HFFc6 (cell line): ENCODE results near the gene PTPDC1. TPM values are rescaled to one million over a fixed set of nuclear protein-coding genes. Genes with fewer than 3 reads are reported as not detected.
"Not testable (repeated sequence)": the region's sequence is repeated elsewhere in the genome, so short reads cannot be mapped to it uniquely, and the experiment has no call there.

Experiments
- DNase-seq: peaks from one replicate; pipeline ENCODE4 v3.0.0-alpha.2; 2018
- H3K27ac Mint-ChIP-seq: 2 replicates; pipeline ENCODE4 v1.8.0; 2020; ENCODE audit warnings: mild to moderate bottlenecking, mixed read lengths
- H3K27me3 Mint-ChIP-seq: 2 replicates; pipeline ENCODE4 v1.8.0; 2021; ENCODE audit warnings: mild to moderate bottlenecking, moderate library complexity, mixed read lengths; ENCODE audit not compliant: insufficient read depth
- H3K36me3 Mint-ChIP-seq: 2 replicates; pipeline ENCODE4 v1.8.0; 2021; ENCODE audit warnings: low read depth, mixed read lengths
- H3K4me1 Mint-ChIP-seq: 2 replicates; pipeline ENCODE4 v1.8.0; 2020; ENCODE audit warnings: low read depth, mixed read lengths
- H3K4me3 Mint-ChIP-seq: 2 replicates; pipeline ENCODE4 v1.8.0; 2020; ENCODE audit warnings: mild to moderate bottlenecking, moderate library complexity, mixed read lengths
- H3K9me3 Mint-ChIP-seq: 2 replicates; pipeline ENCODE4 v1.8.0; 2020; ENCODE audit warnings: mild to moderate bottlenecking, mixed read lengths
- total RNA-seq, 6 experiments: library from RNA; stranded (reverse); fragmentation: NEBNext Ultra II Directional; extraction: Animal tissue kit (Norgen Biotek cat#: 25700); gene quantifications; 2 replicates in 1 of 6; 3 replicates in 5 of 6; pipeline ENCODE4 v1.2.3, GENCODE V29; 2021
- TF ChIP-seq, protein P1 (sequence below): fragments of 200-600 bp; sonication (generic); IDR thresholded peaks from 2 replicates; pipeline ENCODE4 v1.5.0; 2021; ENCODE audit warnings: antibody characterized with exemption, mild to moderate bottlenecking

The PTPDC1 gene
- total RNA-seq, 6 experiments from 2014 or later: 2.3 to 3.1 (median 2.9) TPM

DNA sequence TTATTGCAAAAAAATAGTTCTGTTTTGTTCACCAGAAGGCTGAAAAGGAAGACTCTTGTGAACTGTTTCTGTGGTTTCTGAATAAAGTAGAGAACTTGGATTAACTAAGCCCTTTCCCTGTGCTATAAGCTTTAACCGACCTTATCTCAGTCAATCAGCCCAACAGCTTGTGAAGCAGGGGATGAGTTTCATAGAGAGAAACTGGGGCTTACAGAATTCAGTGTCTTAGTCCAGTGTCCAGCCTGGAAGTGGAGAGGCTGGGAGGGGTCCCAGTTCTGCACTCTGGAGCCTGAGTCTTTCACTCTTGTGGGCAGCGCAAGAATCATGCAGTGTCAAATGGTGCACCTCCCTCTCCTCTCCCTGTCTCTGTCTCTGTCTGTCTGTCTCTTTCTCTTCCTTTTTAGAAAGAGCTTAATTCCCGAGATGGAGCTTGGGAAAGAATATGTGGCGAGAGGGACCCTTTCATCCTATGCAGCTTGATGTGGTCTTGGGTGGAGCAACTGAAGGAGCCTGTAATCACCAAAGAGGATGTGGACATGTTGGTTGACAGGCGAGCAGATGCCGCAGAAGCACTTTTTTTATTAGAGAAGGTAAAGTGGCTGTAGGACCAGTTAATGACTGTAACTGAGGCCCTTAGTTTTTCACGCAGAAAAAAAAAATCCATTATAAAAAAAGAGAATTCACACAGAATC lies 17.0 kb downstream of the PTPDC1 start:
- Mint-ChIP-seq H3K4me3 (no peak overlapping the region), H3K27me3 (no peaks in the 10 kb centered on the region), H3K9me3 (no peaks in the 10 kb centered on the region), H3K36me3 (no peaks in the 10 kb centered on the region), H3K27ac (no peak overlapping the region), H3K4me1 (peaks cover 28% of the 10 kb centered on the region)
- no peak for DNase-seq
- TF ChIP-seq, protein P1, sequence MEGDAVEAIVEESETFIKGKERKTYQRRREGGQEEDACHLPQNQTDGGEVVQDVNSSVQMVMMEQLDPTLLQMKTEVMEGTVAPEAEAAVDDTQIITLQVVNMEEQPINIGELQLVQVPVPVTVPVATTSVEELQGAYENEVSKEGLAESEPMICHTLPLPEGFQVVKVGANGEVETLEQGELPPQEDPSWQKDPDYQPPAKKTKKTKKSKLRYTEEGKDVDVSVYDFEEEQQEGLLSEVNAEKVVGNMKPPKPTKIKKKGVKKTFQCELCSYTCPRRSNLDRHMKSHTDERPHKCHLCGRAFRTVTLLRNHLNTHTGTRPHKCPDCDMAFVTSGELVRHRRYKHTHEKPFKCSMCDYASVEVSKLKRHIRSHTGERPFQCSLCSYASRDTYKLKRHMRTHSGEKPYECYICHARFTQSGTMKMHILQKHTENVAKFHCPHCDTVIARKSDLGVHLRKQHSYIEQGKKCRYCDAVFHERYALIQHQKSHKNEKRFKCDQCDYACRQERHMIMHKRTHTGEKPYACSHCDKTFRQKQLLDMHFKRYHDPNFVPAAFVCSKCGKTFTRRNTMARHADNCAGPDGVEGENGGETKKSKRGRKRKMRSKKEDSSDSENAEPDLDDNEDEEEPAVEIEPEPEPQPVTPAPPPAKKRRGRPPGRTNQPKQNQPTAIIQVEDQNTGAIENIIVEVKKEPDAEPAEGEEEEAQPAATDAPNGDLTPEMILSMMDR: no peak

DNA sequence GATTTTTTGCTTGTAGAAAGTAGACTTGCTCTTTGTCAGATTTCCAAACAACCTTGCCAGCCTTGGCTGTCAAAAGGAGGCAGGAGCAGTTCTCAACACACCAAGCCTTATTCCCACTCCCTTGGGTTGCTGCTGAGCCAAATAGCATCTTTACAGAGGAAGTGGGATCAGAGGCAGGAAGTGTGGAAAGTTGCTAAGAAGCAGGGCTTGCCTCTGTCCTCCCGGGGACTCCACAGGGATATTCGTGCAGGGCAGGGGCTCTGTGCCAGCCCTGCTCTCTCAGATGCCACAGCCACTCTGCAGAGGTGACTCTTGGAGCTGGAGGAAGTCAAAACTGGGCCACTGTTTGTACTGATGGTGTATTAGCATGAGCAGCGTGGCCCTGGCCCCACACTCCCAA lies 24.3 kb downstream of the PTPDC1 start:
- Mint-ChIP-seq H3K9me3 (no peaks in the 10 kb centered on the region), H3K27me3 (no peaks in the 10 kb centered on the region), H3K4me1 (peaks cover 17% of the 10 kb centered on the region), H3K36me3 (no peaks in the 10 kb centered on the region), H3K4me3 (no peak overlapping the region), H3K27ac (no peak overlapping the region)
- TF ChIP-seq, protein P1: no peak
- no peak for DNase-seq

DNA sequence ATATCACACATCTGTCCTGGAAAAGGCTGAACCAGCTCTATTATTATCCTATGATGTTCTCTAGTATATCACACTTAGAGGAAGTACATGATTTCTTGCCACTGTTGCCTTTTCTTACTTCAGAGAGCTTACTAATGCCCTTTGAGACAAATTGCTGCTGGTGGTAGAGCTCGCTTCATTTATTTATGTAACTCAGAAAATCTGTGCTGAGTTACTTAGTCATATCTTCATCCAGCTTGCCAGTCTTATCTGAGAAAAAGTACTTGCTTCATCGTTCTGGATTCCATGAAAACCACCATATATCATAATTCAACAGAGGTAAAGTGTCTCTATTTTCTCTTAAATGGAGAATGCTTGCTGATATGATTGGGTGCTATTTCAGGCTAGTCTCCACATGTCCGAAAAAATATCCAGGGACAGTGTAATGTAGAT lies 26.6 kb downstream of the PTPDC1 start:
- TF ChIP-seq, protein P1: no peak
- H3K4me1 Mint-ChIP-seq: peaks cover 17% of the 10 kb centered on the region
- no peaks in the 10 kb centered on the region for H3K27me3 Mint-ChIP-seq
- peak overlapping the region; percentile 18; the same call in 1 of the 2 replicates for H3K27ac Mint-ChIP-seq
- no peak overlapping the region for H3K4me3 Mint-ChIP-seq
- peak; percentile 18 for DNase-seq
- H3K9me3 Mint-ChIP-seq: no peaks in the 10 kb centered on the region
- H3K36me3 Mint-ChIP-seq: no peaks in the 10 kb centered on the region

DNA sequence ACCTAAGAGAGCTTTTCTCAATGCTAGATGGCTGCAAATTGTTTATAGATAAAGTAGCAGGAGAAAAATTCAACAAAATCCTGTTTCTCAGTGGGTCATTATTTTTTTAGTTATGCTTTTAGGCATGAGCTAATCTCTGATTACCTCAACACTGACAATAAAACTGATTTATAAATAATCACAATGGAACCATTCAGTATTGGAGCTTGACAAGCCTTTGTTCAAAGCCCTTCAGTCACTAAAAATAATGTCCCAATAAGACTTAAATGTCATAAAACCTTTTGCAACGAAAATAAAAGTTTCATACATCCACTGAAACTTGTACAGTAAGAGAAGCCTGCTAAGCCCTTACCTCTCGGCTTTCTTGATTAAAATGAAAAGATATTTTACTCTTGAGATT lies 27.2 kb downstream of the PTPDC1 start:
- Mint-ChIP-seq H3K9me3 (no peaks in the 10 kb centered on the region), H3K4me3 (no peak overlapping the region), H3K36me3 (no peaks in the 10 kb centered on the region), H3K4me1 (peaks cover 17% of the 10 kb centered on the region), H3K27ac (no peak overlapping the region), H3K27me3 (no peaks in the 10 kb centered on the region)
- DNase-seq: no peak
- TF ChIP-seq, protein P1: no peak

DNA sequence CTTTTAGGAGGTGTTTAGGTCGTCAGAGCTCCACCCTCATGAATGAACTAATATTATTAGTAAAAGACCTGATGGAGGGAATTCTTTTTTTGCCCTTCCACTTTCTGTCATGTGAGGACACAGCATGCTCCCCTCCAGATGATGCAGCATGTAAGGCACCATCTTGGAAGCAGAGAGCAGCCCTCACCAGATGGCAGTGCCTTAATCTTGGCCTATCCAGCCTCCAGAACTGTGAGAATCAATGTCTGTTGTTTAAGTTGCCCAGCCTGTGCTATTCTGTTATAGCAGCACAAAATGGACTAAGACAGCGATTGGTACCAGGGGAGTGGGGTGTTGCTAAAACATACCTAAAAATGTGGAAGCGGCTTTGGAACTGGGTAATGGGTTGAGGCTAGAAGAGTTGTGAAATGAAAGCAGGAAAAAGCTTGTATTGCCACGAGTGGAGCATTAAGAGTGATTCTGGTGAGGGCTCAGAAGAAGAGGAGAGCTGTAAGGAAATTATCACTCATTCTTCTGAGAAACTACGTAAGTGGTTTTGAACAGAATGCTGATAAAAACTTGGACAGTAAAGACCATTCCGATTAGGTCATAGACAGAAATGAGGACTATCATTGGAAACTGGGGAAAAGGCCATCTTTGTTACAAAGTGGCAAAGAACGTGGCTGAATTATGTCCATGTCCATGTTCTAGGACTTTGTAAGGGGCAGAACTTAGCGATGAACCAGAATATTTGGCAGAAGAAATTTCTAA lies 28.6 kb downstream of the PTPDC1 start:
- no peaks in the 10 kb centered on the region for H3K27me3 Mint-ChIP-seq
- DNase-seq: no peak

DNA sequence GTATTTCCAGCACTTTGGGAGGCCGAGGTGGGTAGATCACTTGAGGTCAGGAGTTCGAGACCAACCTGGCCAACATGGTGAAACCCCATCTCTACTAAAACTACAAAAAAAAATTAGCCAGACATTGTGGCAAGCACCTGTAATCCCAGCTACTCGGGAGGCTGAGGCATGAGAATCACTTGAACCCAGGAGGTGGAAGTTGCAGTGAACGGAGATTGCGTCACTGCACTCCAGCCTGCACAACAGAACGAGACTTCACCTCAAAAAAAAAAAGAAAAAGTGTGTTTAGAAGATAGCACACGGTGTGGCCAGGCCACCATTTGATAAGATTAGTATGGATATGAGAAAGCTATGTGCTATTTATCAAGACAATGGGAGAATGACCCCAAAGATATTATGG lies 35.8 kb downstream of the PTPDC1 start:
- not testable (repeated sequence) for H3K4me1 Mint-ChIP-seq, H3K27ac Mint-ChIP-seq, H3K27me3 Mint-ChIP-seq, H3K4me3 Mint-ChIP-seq, DNase-seq, H3K36me3 Mint-ChIP-seq, H3K9me3 Mint-ChIP-seq

More for the DNA sequence above, 28.6 kb downstream of the PTPDC1 start:
- H3K4me1 Mint-ChIP-seq: peaks cover 17% of the 10 kb centered on the region
- TF ChIP-seq, protein P1: no peak
- H3K4me3 Mint-ChIP-seq: no peak overlapping the region
- H3K27ac Mint-ChIP-seq: no peak overlapping the region
- H3K9me3 Mint-ChIP-seq: no peaks in the 10 kb centered on the region
- no peaks in the 10 kb centered on the region for H3K36me3 Mint-ChIP-seq
